GM23248 (cell line): ENCODE data around the gene SLC16A3.

ENCODE experiments used
- EZH2 ChIP-seq: fragments of 200-600 bp; sonication (generic); IDR thresholded peaks from 2 replicates; pipeline ENCODE4 v1.6.1; 2018; ENCODE audit warnings: antibody characterized with exemption, mild to moderate bottlenecking; ENCODE audit not compliant: insufficient read depth, poor library complexity, severe bottlenecking
- EZH2phosphoT487 ChIP-seq: fragments of 200-600 bp; sonication (generic); IDR thresholded peaks from 2 replicates; pipeline ENCODE4 v1.6.1; 2018; ENCODE audit warnings: antibody characterized with exemption, moderate library complexity, mild to moderate bottlenecking, low read depth; ENCODE audit not compliant: insufficient read depth

DNA sequence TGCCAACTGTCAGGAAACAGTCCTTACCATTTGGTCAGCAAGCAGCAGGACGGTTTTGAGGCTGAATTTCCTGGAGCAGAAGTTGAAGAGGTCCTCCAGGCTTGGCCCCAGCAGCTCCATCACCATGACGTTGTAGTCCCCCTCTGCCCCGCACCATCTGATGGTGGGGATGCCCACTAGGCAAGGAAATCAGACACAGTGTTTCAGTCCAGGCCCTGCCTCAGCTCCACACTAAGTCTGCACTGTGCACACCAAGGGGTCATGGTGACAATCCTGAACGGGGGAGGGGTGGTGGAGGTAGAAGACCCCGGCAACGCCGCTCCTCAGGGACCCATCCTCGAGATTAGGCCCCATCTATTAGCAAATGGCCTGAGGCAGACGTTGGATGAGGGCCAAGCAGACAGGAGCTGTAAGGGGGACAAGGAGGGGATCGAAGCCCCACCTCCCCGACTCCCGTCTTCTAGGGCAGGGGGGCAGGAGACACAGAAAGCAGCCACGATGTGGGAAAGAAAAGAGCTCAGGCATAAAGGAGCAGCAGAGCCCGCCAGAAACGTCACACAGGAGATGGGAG lies 26.6 kb downstream of the SLC16A3 start:
- TF ChIP-seq EZH2 (no peak), EZH2phosphoT487 (no peak)
